Esophagus muscularis mucosa (tissue), 3 donors: ENCODE results near the gene SPOP.

Source experiments
- EP300 ChIP-seq: sonication (generic); formaldehyde crosslinking; IDR thresholded peaks from one replicate; pipeline ENCODE4 v1.6.1; 2017; ENCODE audit warnings: antibody characterized with exemption
- TF ChIP-seq, protein P1 (sequence below), 3 experiments: fragments of 200-600 bp in 2 of 3; fragments of 450-650 bp in 1 of 3; sonication (generic) in 2 of 3; IDR thresholded peaks; one replicate each; pipeline ENCODE4 v1.5.1; 2017 to 2019; ENCODE audit warnings: antibody characterized with exemption in 3 of 3, mild to moderate bottlenecking in 2 of 3, moderate library complexity in 1 of 3

GRCh38 chr17:49597436-49597835, 80.5 kb downstream of the SPOP start:
- TF ChIP-seq, protein P1, sequence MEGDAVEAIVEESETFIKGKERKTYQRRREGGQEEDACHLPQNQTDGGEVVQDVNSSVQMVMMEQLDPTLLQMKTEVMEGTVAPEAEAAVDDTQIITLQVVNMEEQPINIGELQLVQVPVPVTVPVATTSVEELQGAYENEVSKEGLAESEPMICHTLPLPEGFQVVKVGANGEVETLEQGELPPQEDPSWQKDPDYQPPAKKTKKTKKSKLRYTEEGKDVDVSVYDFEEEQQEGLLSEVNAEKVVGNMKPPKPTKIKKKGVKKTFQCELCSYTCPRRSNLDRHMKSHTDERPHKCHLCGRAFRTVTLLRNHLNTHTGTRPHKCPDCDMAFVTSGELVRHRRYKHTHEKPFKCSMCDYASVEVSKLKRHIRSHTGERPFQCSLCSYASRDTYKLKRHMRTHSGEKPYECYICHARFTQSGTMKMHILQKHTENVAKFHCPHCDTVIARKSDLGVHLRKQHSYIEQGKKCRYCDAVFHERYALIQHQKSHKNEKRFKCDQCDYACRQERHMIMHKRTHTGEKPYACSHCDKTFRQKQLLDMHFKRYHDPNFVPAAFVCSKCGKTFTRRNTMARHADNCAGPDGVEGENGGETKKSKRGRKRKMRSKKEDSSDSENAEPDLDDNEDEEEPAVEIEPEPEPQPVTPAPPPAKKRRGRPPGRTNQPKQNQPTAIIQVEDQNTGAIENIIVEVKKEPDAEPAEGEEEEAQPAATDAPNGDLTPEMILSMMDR (IDR thresholded peaks at IDR 0.05): no peak
- TF ChIP-seq EP300: no peak
